GOT3 (cell line): ENCODE data around the gene NECAB3.

ENCODE experiments used
- DNase-seq: peaks from one replicate; lab custom pipeline; 2025; ENCODE audit warnings: mixed read lengths; lab: John Stamatoyannopoulos, UW

NECAB3 gene

DNA sequence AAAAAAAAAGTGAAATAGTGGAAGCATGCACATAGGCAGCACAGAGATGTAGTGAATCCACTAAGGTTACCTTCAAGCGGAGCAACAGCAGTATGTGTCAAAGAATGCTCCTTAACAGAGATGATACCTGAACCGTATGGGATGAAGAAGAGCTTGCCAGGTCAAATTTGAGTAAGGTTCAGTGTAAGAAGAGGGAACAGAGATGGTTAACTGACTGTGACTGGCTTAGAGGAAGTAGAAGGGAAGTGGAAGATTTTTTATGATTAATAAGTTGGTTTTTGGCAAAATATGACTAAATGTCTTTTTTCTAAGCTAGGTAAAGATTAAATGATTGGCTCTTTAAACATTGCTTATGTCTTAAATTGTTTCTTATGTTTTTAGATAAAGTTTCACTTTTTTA is 64.7 kb downstream of the NECAB3 start:
- DNase-seq = no peak
